Lower lobe of right lung (tissue), 2 donors: ENCODE results near the gene FYN. TPM values are rescaled to one million over a fixed set of nuclear protein-coding genes. Genes with fewer than 3 reads are reported as not detected.
A peak's percentile ranks its signal among the peaks of the same experiment; 100 is the strongest.

Source experiments
- ATAC-seq, 2 donors: fragments of 200-7000 bp; cut with Tn5 transposase; one replicate each; pipeline ENCODE4 v1.9.1; 2020 to 2022; ENCODE audit warnings: mild to moderate bottlenecking in 2 of 2, moderate library complexity in 2 of 2
- DNase-seq: peaks from one replicate; pipeline ENCODE4 v3.0.0-alpha.2; 2020
- H3K27ac ChIP-seq: fragments of 200-600 bp; one replicate; pipeline ENCODE4 v1.8.0; 2022
- H3K27me3 ChIP-seq: fragments of 200-600 bp; one replicate; pipeline ENCODE4 v1.8.0; 2022; ENCODE audit warnings: low read depth
- H3K36me3 ChIP-seq: fragments of 200-600 bp; one replicate; pipeline ENCODE4 v1.8.0; 2022; ENCODE audit warnings: mild to moderate bottlenecking
- H3K4me1 ChIP-seq: fragments of 200-600 bp; one replicate; pipeline ENCODE4 v1.8.0; 2022
- H3K4me3 ChIP-seq: fragments of 200-600 bp; one replicate; pipeline ENCODE4 v1.8.0; 2022; ENCODE audit warnings: mild to moderate bottlenecking
- H3K9me3 ChIP-seq: fragments of 200-600 bp; one replicate; pipeline ENCODE4 v1.8.0; 2022
- intact Hi-C: fragments of 100-400 bp; cut with DNase I; formaldehyde crosslinking; loops from one replicate; pipeline ENCODE4 v1.11.0; 2022
- total RNA-seq: library from RNA; stranded (reverse); fragmentation: NEBNext Ultra II Directional; extraction: Animal tissue kit (Norgen Biotek cat#: 25700); gene quantifications from one replicate; pipeline ENCODE4 v1.2.1, GENCODE V29; 2021
- TF ChIP-seq, protein P1 (sequence below): fragments of 200-600 bp; IDR thresholded peaks from one replicate; pipeline ENCODE4 v1.8.0; 2022; ENCODE audit warnings: antibody characterized with exemption, mild to moderate bottlenecking
- donor health status: DM: no; HTN: yes; CAD: no; lungs with severe emphysema.

The FYN gene
- total RNA-seq, 1 donor from 2014 or later = 99.2 TPM

DNA sequence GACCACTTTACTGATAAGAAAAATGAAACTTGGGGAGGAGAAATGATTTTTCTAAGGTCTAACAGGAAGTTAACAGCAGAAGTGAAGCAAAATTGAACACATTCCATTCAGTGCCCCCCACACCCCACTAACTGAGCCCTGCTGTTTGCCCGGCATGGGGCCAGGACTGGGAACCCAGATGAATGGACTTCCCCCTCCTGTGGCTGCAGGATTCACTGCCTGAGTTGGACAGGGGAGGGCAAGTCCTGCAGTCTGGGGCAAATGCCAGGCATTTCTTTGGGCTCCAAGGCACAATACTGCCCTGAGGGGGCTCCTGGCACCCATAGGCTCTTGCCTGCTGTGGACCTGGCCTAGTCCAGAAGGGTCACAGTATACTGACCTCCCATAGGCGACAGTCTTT, 28.3 kb downstream of the FYN start:
- ATAC-seq (peak; percentile 13 to 38), DNase-seq (no peak)
- Histone ChIP-seq H3K27ac (peak overlapping the region; percentile 49), H3K9me3 (no peaks in the 10 kb centered on the region), H3K36me3 (peaks cover 4% of the 10 kb centered on the region), H3K4me3 (no peak overlapping the region), H3K27me3 (no peaks in the 10 kb centered on the region), H3K4me1 (peaks cover 82% of the 10 kb centered on the region)
- intact Hi-C loops = no loop called here
- TF ChIP-seq, protein P1, sequence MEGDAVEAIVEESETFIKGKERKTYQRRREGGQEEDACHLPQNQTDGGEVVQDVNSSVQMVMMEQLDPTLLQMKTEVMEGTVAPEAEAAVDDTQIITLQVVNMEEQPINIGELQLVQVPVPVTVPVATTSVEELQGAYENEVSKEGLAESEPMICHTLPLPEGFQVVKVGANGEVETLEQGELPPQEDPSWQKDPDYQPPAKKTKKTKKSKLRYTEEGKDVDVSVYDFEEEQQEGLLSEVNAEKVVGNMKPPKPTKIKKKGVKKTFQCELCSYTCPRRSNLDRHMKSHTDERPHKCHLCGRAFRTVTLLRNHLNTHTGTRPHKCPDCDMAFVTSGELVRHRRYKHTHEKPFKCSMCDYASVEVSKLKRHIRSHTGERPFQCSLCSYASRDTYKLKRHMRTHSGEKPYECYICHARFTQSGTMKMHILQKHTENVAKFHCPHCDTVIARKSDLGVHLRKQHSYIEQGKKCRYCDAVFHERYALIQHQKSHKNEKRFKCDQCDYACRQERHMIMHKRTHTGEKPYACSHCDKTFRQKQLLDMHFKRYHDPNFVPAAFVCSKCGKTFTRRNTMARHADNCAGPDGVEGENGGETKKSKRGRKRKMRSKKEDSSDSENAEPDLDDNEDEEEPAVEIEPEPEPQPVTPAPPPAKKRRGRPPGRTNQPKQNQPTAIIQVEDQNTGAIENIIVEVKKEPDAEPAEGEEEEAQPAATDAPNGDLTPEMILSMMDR = no peak

- TF ChIP-seq, protein P1 = no peak
- no peak for DNase-seq
- Histone ChIP-seq H3K36me3 (peaks cover 4% of the 10 kb centered on the region), H3K27ac (no peak overlapping the region), H3K4me3 (no peak overlapping the region), H3K4me1 (peaks cover 87% of the 10 kb centered on the region), H3K9me3 (no peaks in the 10 kb centered on the region), H3K27me3 (no peaks in the 10 kb centered on the region)
- intact Hi-C loops = no loop called here
- ATAC-seq = no peak
Observed at GRCh38 chr6:111844376-111844775, 28.9 kb downstream of the FYN start.

DNA sequence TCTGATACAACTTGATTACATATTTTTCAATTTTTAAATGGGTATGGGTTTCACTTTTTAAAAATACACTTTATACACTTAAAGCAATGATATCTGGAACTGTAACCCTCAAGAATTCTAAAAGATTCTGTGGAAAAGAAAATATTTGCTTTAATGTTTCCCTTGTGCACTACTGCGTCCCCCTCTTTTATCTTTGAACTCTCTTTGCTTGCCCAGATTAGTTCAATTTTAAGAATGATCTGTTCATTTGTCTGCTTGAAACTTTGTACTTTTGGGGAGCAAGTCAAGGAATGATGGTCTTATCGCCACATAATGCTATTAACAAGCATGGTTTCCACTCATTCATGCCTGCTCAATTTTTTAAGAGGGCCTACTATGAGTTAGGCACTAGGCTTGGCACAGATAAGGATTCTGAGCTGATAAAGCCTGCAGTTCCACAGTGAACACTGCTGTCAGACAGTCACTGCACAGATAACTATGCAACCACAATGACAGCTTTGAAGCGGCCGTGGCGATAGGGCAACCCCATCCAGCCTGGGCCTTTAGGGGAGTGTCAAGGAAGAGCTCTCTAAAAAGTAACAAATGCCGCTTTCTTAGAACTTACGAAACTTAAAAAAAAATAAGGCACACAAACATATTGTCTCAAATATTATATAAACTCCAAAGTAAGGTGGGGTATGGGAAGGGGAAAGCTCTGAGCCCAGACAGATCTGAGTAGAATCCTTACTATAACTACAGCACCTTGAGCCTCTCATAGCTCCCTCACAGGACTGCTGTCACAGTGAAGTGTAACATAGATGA, 29.7 kb downstream of the FYN start:
- Histone ChIP-seq H3K27ac (no peak overlapping the region), H3K36me3 (peaks cover 4% of the 10 kb centered on the region), H3K9me3 (no peaks in the 10 kb centered on the region), H3K4me3 (no peak overlapping the region), H3K27me3 (no peaks in the 10 kb centered on the region), H3K4me1 (peaks cover 93% of the 10 kb centered on the region)
- ATAC-seq = peak; percentile 62 to 66
- intact Hi-C loops = no loop called here
- TF ChIP-seq, protein P1 = no peak
- DNase-seq = no peak

GRCh38 chr6:111842891-111843290, 30.4 kb downstream of the FYN start:
- no peak for ATAC-seq
- H3K27ac ChIP-seq = no peak overlapping the region

DNA sequence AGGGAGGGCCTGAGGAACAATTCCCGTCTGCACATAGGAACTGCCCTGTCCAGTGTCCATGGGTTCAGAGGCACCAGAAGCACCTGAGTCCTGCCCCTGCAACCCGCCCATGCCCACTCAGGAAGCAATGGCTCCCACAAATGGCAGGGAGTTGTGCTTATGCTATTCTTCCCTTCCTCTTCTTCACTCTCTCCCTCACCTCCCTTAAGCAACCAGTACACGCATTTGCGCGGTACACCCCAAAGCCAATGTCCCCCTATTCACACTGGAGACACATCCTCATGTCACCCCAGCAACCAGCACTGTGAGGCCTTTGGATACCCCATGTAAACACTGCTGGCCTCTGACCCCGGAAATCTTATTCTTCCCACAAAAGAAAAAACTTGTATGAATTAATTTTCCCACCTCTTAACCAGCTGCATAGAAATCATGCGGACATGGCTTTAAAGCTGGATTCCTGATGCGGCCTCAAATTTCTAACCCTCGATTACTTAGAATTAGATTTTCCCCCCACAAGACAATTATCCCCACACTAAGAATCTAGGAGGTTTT, 30.9 kb downstream of the FYN start:
- Histone ChIP-seq H3K9me3 (no peaks in the 10 kb centered on the region), H3K4me1 (peaks cover 90% of the 10 kb centered on the region), H3K36me3 (peaks cover 4% of the 10 kb centered on the region), H3K27ac (no peak overlapping the region), H3K4me3 (no peak overlapping the region), H3K27me3 (no peaks in the 10 kb centered on the region)
- DNase-seq (no peak), ATAC-seq (no peak)
- intact Hi-C loops = no loop called here
- TF ChIP-seq, protein P1 = no peak

More at GRCh38 chr6:111842891-111843290, 30.4 kb downstream of the FYN start:
- peaks cover 95% of the 10 kb centered on the region for H3K4me1 ChIP-seq
- no peaks in the 10 kb centered on the region for H3K27me3 ChIP-seq
- DNase-seq = no peak
- no peak overlapping the region for H3K4me3 ChIP-seq
- H3K9me3 ChIP-seq = no peaks in the 10 kb centered on the region
- intact Hi-C loops = no loop called here
- TF ChIP-seq, protein P1 = no peak
- peaks cover 4% of the 10 kb centered on the region for H3K36me3 ChIP-seq
